ENCODE results near the gene SRRM1.

DNA sequence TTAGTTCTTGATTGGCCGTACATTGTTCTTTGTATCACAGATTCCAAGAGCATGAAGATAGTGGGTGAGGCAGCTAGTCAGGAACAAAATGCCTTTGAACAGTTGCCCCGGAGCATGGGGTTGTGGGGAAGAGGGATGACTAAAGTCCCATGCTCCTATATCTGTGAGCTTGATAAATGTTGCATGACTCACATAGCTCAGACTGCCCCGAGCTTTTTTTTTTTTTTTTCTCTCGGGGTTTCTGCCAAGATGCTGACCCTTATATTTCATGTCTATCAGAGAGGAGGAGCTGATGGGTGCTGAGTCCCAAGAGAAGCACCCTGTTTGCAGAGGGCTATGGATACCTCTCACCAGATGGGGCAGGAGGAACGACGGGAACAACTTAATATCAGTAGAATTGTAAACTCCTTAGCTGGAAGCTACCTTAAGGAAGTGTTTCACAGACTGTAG is 40.6 kb downstream of the SRRM1 start:
- TF ChIP-seq POLR2A (IDR thresholded peaks at IDR 0.05), result no peak
- no peak for TF ChIP-seq CTCF (IDR thresholded peaks at IDR 0.05)
